ENCODE measurements around the gene OARD1.

DNA sequence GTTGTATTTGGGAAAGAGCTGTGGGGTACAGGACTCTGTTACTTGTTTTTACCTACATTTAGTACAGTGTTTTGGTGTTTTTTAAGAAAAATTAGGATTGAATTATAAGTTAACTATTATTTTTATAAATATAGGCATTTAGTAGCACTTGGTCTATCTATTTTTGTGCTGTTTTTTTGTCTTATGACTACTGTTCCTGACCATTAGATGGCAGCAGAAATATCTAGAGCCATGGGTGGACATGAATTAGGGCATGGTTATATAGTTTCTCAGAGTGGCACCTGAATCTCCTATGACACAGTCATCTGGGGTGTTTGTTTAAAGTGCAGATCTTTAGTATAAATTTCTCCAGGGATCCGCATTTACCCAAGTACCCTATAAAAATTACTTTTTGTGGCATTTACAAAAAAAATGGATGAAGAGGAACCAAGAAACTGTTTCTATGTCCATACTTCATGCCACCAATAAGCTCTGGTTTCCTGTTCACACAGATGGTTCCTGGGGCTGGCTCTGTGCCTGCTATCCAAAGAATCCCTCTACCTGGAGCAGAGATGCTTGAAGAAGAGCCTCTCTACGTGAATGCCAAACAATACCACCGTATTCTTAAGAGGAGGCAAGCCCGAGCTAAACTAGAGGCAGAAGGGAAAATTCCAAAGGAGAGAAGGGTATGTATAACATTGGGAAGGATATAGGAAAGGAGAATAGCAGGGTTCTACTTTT, 20.4 kb upstream of the OARD1 start:
- TF ChIP-seq CTCF (IDR thresholded peaks at IDR 0.05) (peak in 1 of 3 experiments; percentile 22), POLR2A (IDR thresholded peaks at IDR 0.05) (no peak)
